A549 (cell line): ENCODE results near the gene SLC38A10. TPM values are rescaled to one million over a fixed set of nuclear protein-coding genes. Genes with fewer than 3 reads are reported as not detected.

Source experiments
- ATAC-seq, 2 experiments: fragments of 200-7000 bp in 1 of 2; fragments of >200 bp in 1 of 2; cut with Nextera tagmentation in 1 of 2; cut with Tn5 transposase in 1 of 2; 3 replicates each; pipeline versions ENCODE4 v1.8.0 to v1.9.1; 2018 to 2020; ENCODE audit warnings: mild to moderate bottlenecking in 1 of 2, moderate library complexity in 1 of 2
- CTCF ChIA-PET: fragments of 300-600 bp; sonication (Branson Sonifier 250); formaldehyde crosslinking; extraction: SDS; loops from one replicate; lab custom pipeline; 2021; ENCODE audit warnings: antibody characterized with exemption, inconsistent platforms; lab: Yijun Ruan, JAX
- POLR2A ChIA-PET: fragments of 350-600 bp; formaldehyde crosslinking; extraction: SDS; loops from one replicate; lab custom pipeline; 2021; ENCODE audit warnings: antibody characterized with exemption, inconsistent platforms; lab: Yijun Ruan, JAX
- DNase-seq, 2 experiments: peaks; one replicate each; pipeline versions ENCODE4 v3.0.0 to v3.0.0-alpha.2; 2011 to 2016; ENCODE audit warnings: low read depth in 1 of 2, low spot score in 1 of 2
- FAIRE-seq: peaks from 2 replicates; lab custom pipeline; 2011; peaks lifted over from hg19 to GRCh38; lab: Jason Lieb, UNC
- H3K27ac ChIP-seq, 2 experiments: fragments of >200 bp; sonication (Bioruptor Twin); formaldehyde crosslinking; 3 replicates each; pipeline ENCODE4 v1.5.1; 2016 to 2017
- H3K4me1 ChIP-seq: fragments of >200 bp; sonication (Bioruptor Twin); formaldehyde crosslinking; 3 replicates; pipeline ENCODE4 v1.6.1; 2016
- H3K4me2 ChIP-seq: fragments of >200 bp; sonication (Bioruptor Twin); formaldehyde crosslinking; 3 replicates; pipeline ENCODE4 v1.6.1; 2016
- H3K4me3 ChIP-seq: fragments of >200 bp; sonication (Bioruptor Twin); formaldehyde crosslinking; 3 replicates; pipeline ENCODE4 v1.5.1; 2016
- H3K9me3 ChIP-seq: fragments of >200 bp; sonication (Bioruptor Twin); formaldehyde crosslinking; 3 replicates; pipeline ENCODE4 v1.6.1; 2016
- ATOH8 ChIP-seq: fragments of 250-450 bp; sonication (Bioruptor Pico); IDR thresholded peaks from 2 replicates; pipeline ENCODE4 v1.5.0; 2020; ENCODE audit warnings: low read depth, mild to moderate bottlenecking, moderate library complexity
- CBX2 ChIP-seq: fragments of 200-600 bp; sonication (generic); IDR thresholded peaks from 2 replicates; pipeline ENCODE4 v1.6.1; 2016; ENCODE audit warnings: low read depth, mild to moderate bottlenecking, borderline replicate concordance
- CBX8 ChIP-seq: fragments of 200-600 bp; sonication (generic); IDR thresholded peaks from 2 replicates; pipeline ENCODE4 v1.6.1; 2016
- CEBPB ChIP-seq, 2 experiments: fragments of >200 bp in 1 of 2; sonication (Bioruptor Twin) in 1 of 2; formaldehyde crosslinking in 1 of 2; IDR thresholded peaks; 2 replicates each; pipeline ENCODE4 v1.6.1; 2012 to 2016
- CHD2 ChIP-seq: fragments of 150-350 bp; IDR thresholded peaks from 2 replicates; pipeline ENCODE4 v1.6.1; 2014; ENCODE audit warnings: low read length; ENCODE audit not compliant: partially characterized antibody
- E2F6 ChIP-seq: IDR thresholded peaks from 2 replicates; pipeline ENCODE4 v1.6.1; 2012; ENCODE audit warnings: low read depth, borderline replicate concordance
- EP300 ChIP-seq, 2 experiments: fragments of >200 bp; sonication (Bioruptor Twin); formaldehyde crosslinking; IDR thresholded peaks; 2 replicates in 1 of 2; 3 replicates in 1 of 2; pipeline ENCODE4 v1.6.1; 2016 to 2017
- FOSB ChIP-seq: fragments of 250-450 bp; sonication (Bioruptor Pico); IDR thresholded peaks from 2 replicates; pipeline ENCODE4 v1.5.0; 2020; ENCODE audit warnings: mild to moderate bottlenecking, moderate library complexity
- FOXS1 ChIP-seq: fragments of 250-450 bp; sonication (Bioruptor Pico); IDR thresholded peaks from 2 replicates; pipeline ENCODE4 v1.5.0; 2020; ENCODE audit warnings: mild to moderate bottlenecking, moderate library complexity
- HDAC2 ChIP-seq: fragments of 200-600 bp; sonication (generic); IDR thresholded peaks from 2 replicates; pipeline ENCODE4 v1.6.1; 2016
- HOXB13 ChIP-seq: fragments of 250-450 bp; sonication (Bioruptor Pico); IDR thresholded peaks from 2 replicates; pipeline ENCODE4 v1.5.0; 2020; ENCODE audit warnings: low read depth, mild to moderate bottlenecking, moderate library complexity
- JUN ChIP-seq, 2 experiments: fragments of >200 bp; sonication (Bioruptor Twin); formaldehyde crosslinking; IDR thresholded peaks; 2 replicates in 1 of 2; 3 replicates in 1 of 2; pipeline ENCODE4 v1.6.1; 2016 to 2017
- KDM5A ChIP-seq: fragments of 200-600 bp; sonication (generic); IDR thresholded peaks from 2 replicates; pipeline ENCODE4 v1.6.1; 2016; ENCODE audit warnings: antibody characterized with exemption, mild to moderate bottlenecking
- MAFK ChIP-seq: fragments of 450-650 bp; IDR thresholded peaks from 2 replicates; pipeline ENCODE4 v1.6.1; 2014; ENCODE audit not compliant: partially characterized antibody
- MAX ChIP-seq: IDR thresholded peaks from 2 replicates; pipeline ENCODE4 v1.6.1; 2012
- NFE2L2 ChIP-seq: fragments of 150-350 bp; conservative IDR thresholded peaks from 2 replicates; pipeline ENCODE4 v1.6.1; 2014; ENCODE audit warnings: low read length
- PBX3 ChIP-seq: IDR thresholded peaks from 2 replicates; pipeline ENCODE4 v1.6.1; 2012
- POLR2AphosphoS2 ChIP-seq: conservative IDR thresholded peaks from 2 replicates; pipeline ENCODE4 v1.6.1; 2012; ENCODE audit warnings: low read length, improper control_type of control experiment, inconsistent platforms
- REST ChIP-seq: fragments of 200-600 bp; sonication (generic); IDR thresholded peaks from 2 replicates; pipeline ENCODE4 v1.6.1; 2016; ENCODE audit warnings: antibody characterized with exemption, mild to moderate bottlenecking, moderate library complexity
- RFX5 ChIP-seq: fragments of 450-650 bp; IDR thresholded peaks from 2 replicates; pipeline ENCODE4 v1.7.1; 2014; ENCODE audit warnings: antibody characterized with exemption, mild to moderate bottlenecking, moderate library complexity
- ZSCAN20 ChIP-seq: fragments of 250-450 bp; sonication (Bioruptor Pico); IDR thresholded peaks from 2 replicates; pipeline ENCODE4 v1.8.0; 2022; ENCODE audit warnings: mild to moderate bottlenecking, moderate library complexity
- WGBS: methylation state at CpG from one replicate; pipeline ENCODE4 v1.1.6; 2017; ENCODE audit errors: missing lambda C conversion rate; 5-methylcytosine and 5-hydroxymethylcytosine counted together
- polyA plus RNA-seq, 4 experiments: library from polyadenylated mRNA; depleted of rRNA in 3 of 4; stranded (reverse); fragments of >200 nt; fragmentation: RNase III in 1 of 4; extraction: RNeasy Plus Mini Kit Qiagen cat#74134 plus additional on column Dnase treatment in 1 of 4; gene quantifications; 2 replicates in 3 of 4; 3 replicates in 1 of 4; pipeline ENCODE4 v1.2.3, GENCODE V29; 2011 to 2017

Gene SLC38A10
- polyA plus RNA-seq, 2 of the 4 experiments (the other 2 are of a cell fraction) = 35.8 to 67.4 TPM

- no peak for TF ChIP-seq EP300 (IDR thresholded peaks at IDR 0.05)
- no peak for TF ChIP-seq RFX5
- TF ChIP-seq HOXB13 = no peak
- TF ChIP-seq E2F6 = no peak
- no peak for TF ChIP-seq JUN (IDR thresholded peaks at IDR 0.05)
- TF ChIP-seq ZSCAN20 (CRISPR knock-in tag) = no peak
- TF ChIP-seq, all 56 proteins: peak for 0
Observed at GRCh38 chr17:81287152-81287551, 8.0 kb downstream of the SLC38A10 start (continued).

- POLR2A ChIA-PET = no interaction called here
- WGBS = 94% methylated on average over 23 of the region's 23 CpGs
- ATAC-seq = no peak
- TF ChIP-seq CEBPB (IDR thresholded peaks at IDR 0.05) = no peak
- TF ChIP-seq KDM5A = no peak
- TF ChIP-seq MAFK = no peak
- TF ChIP-seq PBX3 = no peak
- TF ChIP-seq CBX8 = no peak
- TF ChIP-seq HDAC2 = no peak
- no peak for TF ChIP-seq FOSB (CRISPR knock-in tag)
- TF ChIP-seq POLR2AphosphoS2 = no peak
- no peak for TF ChIP-seq NFE2L2
- no peak for TF ChIP-seq CHD2
- no peak for TF ChIP-seq EP300 (IDR thresholded peaks at IDR 0.05)
- TF ChIP-seq MAX = no peak
- no peak for TF ChIP-seq CBX2
- no peak for TF ChIP-seq JUN (IDR thresholded peaks at IDR 0.05)
- no peak for TF ChIP-seq ATOH8
- TF ChIP-seq REST = no peak
- TF ChIP-seq FOXS1 (CRISPR knock-in tag) = no peak
- TF ChIP-seq, all 56 proteins: peak for 0
- no peak overlapping the region for H3K4me2 ChIP-seq
- no peak for FAIRE-seq
- H3K27ac ChIP-seq = no peak overlapping the region
- no peaks in the 10 kb centered on the region for H3K4me1 ChIP-seq
- no peaks in the 10 kb centered on the region for H3K9me3 ChIP-seq
- DNase-seq = no peak
- H3K4me3 ChIP-seq = no peak overlapping the region
- CTCF ChIA-PET = interaction anchor here (1.2 to 15.4 kb wide), 5 partner anchors 10 to 314 kb away, joined by 3 to 129 read pairs (median 5); no protein-coding TSS in a partner anchor
Observed at GRCh38 chr17:81286491-81287145, 8.5 kb downstream of the SLC38A10 start.
